T1000 (cell line): ENCODE measurements around the gene SFMBT1.

Experiments used
- DNase-seq: peaks from one replicate; lab custom pipeline; 2025; ENCODE audit warnings: mixed read lengths; lab: John Stamatoyannopoulos, UW

SFMBT1 gene

GRCh38 chr3:52923963-52924362 is 121.9 kb downstream of the SFMBT1 start:
- DNase-seq, result no peak

- DNase-seq, result no peak
These were observed 125.0 kb downstream of the SFMBT1 start for GRCh38 chr3:52920841-52921240.

- no peak for DNase-seq
These were observed 128.8 kb downstream of the SFMBT1 start for GRCh38 chr3:52917044-52917443.

GRCh38 chr3:52915294-52915693 is 130.6 kb downstream of the SFMBT1 start:
- no peak for DNase-seq

GRCh38 chr3:52912885-52913731 is 132.8 kb downstream of the SFMBT1 start:
- DNase-seq, result no peak

GRCh38 chr3:52910823-52911222 is 135.1 kb downstream of the SFMBT1 start:
- no peak for DNase-seq

GRCh38 chr3:52907497-52907896 is 138.4 kb downstream of the SFMBT1 start:
- no peak for DNase-seq

- no peak for DNase-seq
These were observed 141.3 kb downstream of the SFMBT1 start for GRCh38 chr3:52904552-52904951.

GRCh38 chr3:52904000-52904399 is 141.9 kb downstream of the SFMBT1 start:
- no peak for DNase-seq

- peak; percentile 80 for DNase-seq
These were observed 148.4 kb downstream of the SFMBT1 start, which contains the start of gene STIMATE for GRCh38 chr3:52897130-52898122. TSS of gene STIMATE (minus strand) at chr3:52897548. CDS start at chr3:52897450, 98 bp downstream.

GRCh38 chr3:52896613-52897012 is 149.3 kb downstream of the SFMBT1 start:
- no peak for DNase-seq

GRCh38 chr3:52896151-52896550 is 149.7 kb downstream of the SFMBT1 start:
- no peak for DNase-seq

- DNase-seq, result no peak
These were observed 150.5 kb downstream of the SFMBT1 start for GRCh38 chr3:52895418-52895817.

- DNase-seq, result no peak
These were observed 151.1 kb downstream of the SFMBT1 start for GRCh38 chr3:52894756-52895155.

- no peak for DNase-seq
These were observed 152.2 kb downstream of the SFMBT1 start for GRCh38 chr3:52893723-52894122.

GRCh38 chr3:52892625-52893311 is 153.1 kb downstream of the SFMBT1 start:
- no peak for DNase-seq

- no peak for DNase-seq
These were observed 153.6 kb downstream of the SFMBT1 start for GRCh38 chr3:52892290-52892624.

- no peak for DNase-seq
These were observed 154.2 kb downstream of the SFMBT1 start for GRCh38 chr3:52891615-52892081.

- no peak for DNase-seq
These were observed 154.7 kb downstream of the SFMBT1 start for GRCh38 chr3:52891164-52891563.

- no peak for DNase-seq
These were observed 155.1 kb downstream of the SFMBT1 start for GRCh38 chr3:52890735-52891134.

GRCh38 chr3:52889901-52890300 is 156.0 kb downstream of the SFMBT1 start:
- DNase-seq, result no peak

- no peak for DNase-seq
These were observed 158.7 kb downstream of the SFMBT1 start for GRCh38 chr3:52887166-52887565.
